Coronary artery (tissue), 2 donors: ENCODE measurements around the gene KIAA1328.

ENCODE experiments used
- DNase-seq: peaks from one replicate; pipeline ENCODE4 v3.0.0-alpha.2; 2017; ENCODE audit warnings: low spot score
- H3K27ac ChIP-seq, 2 donors: fragments of 200-600 bp; sonication (generic); one replicate each; pipeline ENCODE4 v1.5.1; 2016 to 2019
- H3K4me3 ChIP-seq: fragments of 200-600 bp; sonication (generic); 2 replicates; pipeline ENCODE4 v1.5.1; 2016; ENCODE audit warnings: mild to moderate bottlenecking, moderate library complexity
- CTCF ChIP-seq: fragments of 200-600 bp; sonication (generic); IDR thresholded peaks from one replicate; pipeline ENCODE4 v1.5.1; 2019; ENCODE audit warnings: antibody characterized with exemption

The KIAA1328 gene

GRCh38 chr18:36831139-36831538 is 2.2 kb downstream of the KIAA1328 start:
- no peak overlapping the region for H3K27ac ChIP-seq
- TF ChIP-seq CTCF, result no peak
- H3K4me3 ChIP-seq, result no peak overlapping the region
- DNase-seq, result no peak

GRCh38 chr18:36833120-36833519 is 4.2 kb downstream of the KIAA1328 start:
- H3K27ac ChIP-seq, result no peak overlapping the region

GRCh38 chr18:36835927-36836326 is 7.0 kb downstream of the KIAA1328 start:
- no peak for DNase-seq
- no peak for TF ChIP-seq CTCF
- H3K27ac ChIP-seq, result no peak overlapping the region

More at GRCh38 chr18:36833120-36833519, 4.2 kb downstream of the KIAA1328 start:
- no peak for DNase-seq
- H3K4me3 ChIP-seq, result no peak overlapping the region
- no peak for TF ChIP-seq CTCF

GRCh38 chr18:36839835-36840234 is 10.9 kb downstream of the KIAA1328 start:
- no peak for TF ChIP-seq CTCF
- no peak for DNase-seq
- Histone ChIP-seq H3K4me3 (no peak overlapping the region), H3K27ac (no peak overlapping the region)

More at GRCh38 chr18:36835927-36836326, 7.0 kb downstream of the KIAA1328 start:
- H3K4me3 ChIP-seq, result no peak overlapping the region

GRCh38 chr18:36843199-36843598 is 14.3 kb downstream of the KIAA1328 start:
- TF ChIP-seq CTCF, result no peak
- no peak overlapping the region for H3K4me3 ChIP-seq
- DNase-seq, result no peak
- H3K27ac ChIP-seq, result no peak overlapping the region

GRCh38 chr18:36843784-36844183 is 14.9 kb downstream of the KIAA1328 start:
- TF ChIP-seq CTCF, result no peak
- Histone ChIP-seq H3K27ac (no peak overlapping the region), H3K4me3 (no peak overlapping the region)
- DNase-seq, result no peak

- Histone ChIP-seq H3K4me3 (no peak overlapping the region), H3K27ac (no peak overlapping the region)
- no peak for DNase-seq
- no peak for TF ChIP-seq CTCF
Observed at GRCh38 chr18:36848609-36849008, 19.7 kb downstream of the KIAA1328 start.
